SK-N-MC (cell line): Measurements from ENCODE around the gene PROM2.

Source experiments
- EZH2 ChIP-seq: fragments of 200-600 bp; sonication (generic); IDR thresholded peaks from one replicate; pipeline ENCODE4 v1.6.1; 2017; ENCODE audit warnings: antibody characterized with exemption
- POLR2AphosphoS5 ChIP-seq: IDR thresholded peaks from 2 replicates; pipeline ENCODE4 v1.6.1; 2012; ENCODE audit warnings: mild to moderate bottlenecking, low read depth, low read length, borderline replicate concordance

DNA sequence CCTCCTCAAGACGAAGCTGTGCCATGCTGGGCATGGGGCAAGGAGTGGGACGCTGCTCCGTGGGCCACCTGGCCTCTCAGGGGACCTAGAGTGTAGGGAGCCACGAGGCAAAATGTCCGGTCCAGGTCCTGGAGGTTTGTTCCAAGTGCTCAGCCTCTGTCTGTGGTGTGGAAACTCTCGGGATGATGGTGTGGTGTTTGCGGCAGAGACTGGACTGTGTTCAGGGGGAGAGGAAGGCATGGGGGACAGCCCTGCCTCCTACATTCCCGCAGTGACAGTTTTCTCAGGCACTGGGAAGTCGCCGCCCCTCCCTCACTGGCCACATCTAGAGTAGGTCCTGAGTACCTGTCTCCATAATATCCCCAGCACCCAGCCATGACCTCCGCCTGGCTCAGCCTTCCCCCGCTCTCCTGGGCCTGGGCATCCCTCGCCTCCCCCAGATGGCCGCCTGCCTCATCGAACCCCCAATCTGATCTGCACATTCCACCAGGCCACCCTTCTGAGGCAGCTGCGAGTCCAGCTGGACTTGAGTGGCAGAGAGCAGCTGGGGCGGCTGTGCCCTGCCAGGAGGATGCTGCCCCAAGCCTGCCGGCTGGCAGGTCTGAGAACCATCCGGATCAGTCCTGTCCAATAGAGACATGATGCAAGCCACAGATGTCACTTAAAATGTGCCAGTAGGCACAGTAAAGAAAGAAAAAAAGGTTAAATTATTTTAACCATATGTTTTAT is 29.1 kb downstream of the PROM2 start:
- TF ChIP-seq POLR2AphosphoS5, result no peak
- TF ChIP-seq EZH2, result no peak
